Heart right ventricle (tissue), 16 donors: Measurements from ENCODE around the gene AIG1. TPM values are rescaled to one million over a fixed set of nuclear protein-coding genes. Genes with fewer than 3 reads are reported as not detected.

ENCODE experiments used
- ATAC-seq, 8 donors: fragments of 200-7000 bp; cut with Tn5 transposase; one replicate each; pipeline ENCODE4 v1.9.1; 2020; ENCODE audit warnings: mild to moderate bottlenecking in 8 of 8, moderate library complexity in 8 of 8, moderate number of reproducible peaks in 1 of 8
- DNase-seq, 2 donors: peaks; one replicate each; pipeline ENCODE4 v3.0.0-alpha.2; 2020
- H3K27ac ChIP-seq, 10 donors: fragments of 200-600 bp; sonication (generic) in 2 of 10; one replicate each; pipeline versions ENCODE4 v1.5.0 to v1.8.0; 2020 to 2022; ENCODE audit warnings: mild to moderate bottlenecking in 3 of 10
- H3K27me3 ChIP-seq, 7 donors: fragments of 200-600 bp; one replicate each; pipeline ENCODE4 v1.8.0; 2021 to 2022; ENCODE audit warnings: mild to moderate bottlenecking in 2 of 7
- H3K36me3 ChIP-seq, 9 donors: fragments of 200-600 bp; sonication (generic) in 1 of 9; one replicate each; pipeline versions ENCODE4 v1.5.0 to v1.8.0; 2020 to 2022; ENCODE audit warnings: mild to moderate bottlenecking in 2 of 9
- H3K4me1 ChIP-seq, 9 donors: fragments of 200-600 bp; sonication (generic) in 1 of 9; one replicate each; pipeline versions ENCODE4 v1.5.0 to v1.8.0; 2020 to 2022; ENCODE audit warnings: mild to moderate bottlenecking in 4 of 9
- H3K4me3 ChIP-seq, 10 donors: fragments of 200-600 bp; sonication (generic) in 2 of 10; one replicate each; pipeline versions ENCODE4 v1.5.0 to v1.8.0; 2020 to 2022; ENCODE audit warnings: mild to moderate bottlenecking in 7 of 10, moderate library complexity in 2 of 10
- H3K9me3 ChIP-seq, 11 donors: fragments of 200-600 bp in 10 of 11; sonication (generic) in 2 of 11; one replicate each; pipeline versions ENCODE4 v1.5.0 to v1.8.0; 2013 to 2022; ENCODE audit warnings: mild to moderate bottlenecking in 2 of 11, control low read depth in 1 of 11, moderate library complexity in 1 of 11
- CTCF ChIP-seq, 9 donors: fragments of 200-600 bp; sonication (generic) in 2 of 9; IDR thresholded peaks; one replicate each; pipeline versions ENCODE4 v1.5.0 to v1.8.0; 2021 to 2022; ENCODE audit warnings: antibody characterized with exemption in 9 of 9, mild to moderate bottlenecking in 5 of 9, moderate library complexity in 1 of 9
- WGBS, 2 donors: extraction: QIAGEN DNeasy Blood & Tissue Kit; methylation state at CpG; one replicate each; pipeline ENCODE4 v1.1.7; 2013; ENCODE audit warnings: inconsistent platforms in 1 of 2; 5-methylcytosine and 5-hydroxymethylcytosine counted together
- intact Hi-C, 10 donors: fragments of 100-400 bp; cut with DNase I; formaldehyde crosslinking; loops; one replicate each; pipeline versions ENCODE4 v1.11.1 to v1.14.2; 2022
- polyA plus RNA-seq, 2 donors: library from polyadenylated mRNA; stranded (reverse); fragments of 200-250 nt; gene quantifications; one replicate each; pipeline ENCODE4 v1.2.3, GENCODE V29; 2013
- total RNA-seq, 10 donors: library from RNA; stranded (reverse); fragmentation: NEBNext Ultra II Directional in 3 of 10; extraction: Animal tissue kit (Norgen Biotek cat#: 25700) in 3 of 10; gene quantifications; one replicate each; pipeline versions ENCODE4 v1.2.1 to v1.2.4, GENCODE V29; 2021 to 2023
- donor health status: Arrhythmogenic right ventricular cardiomyopathy.
- donor health status: ischemic (EF 13 %, LVEDD 7.1; RV severe dilation, severe dysfunction).
- donor health status: healthy with polysubstance abuse.
- donor health status: DM: no; HTN: yes; CAD: no.
- donor health status: DM: no; HTN: no; CAD: no.
- donor health status: ischemic (EF 25% LVEDD 6.9; RV normal size, moderate dysfunction).
- donor health status: ischemic (EF 25% LVEDD 5.7; RV mildly dilated, moderate dysfunction).
- donor health status: healthy.
- donor health status: DM: yes; HTN: yes; CAD: no.
- donor health status: Ischemic cardiomyopathy.
- donor health status: ischemic (EF 35%, LVEDD 5.7; RV mildly dilated, moderate dysfunction).
- donor health status: nonischemic (EF 11% LVEDD 7.7; RV severe dilation, severe dysfunction).
- donor health status: DM: yes; HTN: yes; CAD: no.
- donor health status: PGD.
- donor health status: ischemic (EF 29% LVEDD 5.4; RV normal size, mild dysfunction).
- donor health status: nonischemic (EF 23%, LVEDD 6.1; RV moderate dilation, normal function).

The AIG1 gene
- total and polyA plus RNA-seq, 12 donors: 17.4 to 83.2 (median 66.2) TPM

DNA sequence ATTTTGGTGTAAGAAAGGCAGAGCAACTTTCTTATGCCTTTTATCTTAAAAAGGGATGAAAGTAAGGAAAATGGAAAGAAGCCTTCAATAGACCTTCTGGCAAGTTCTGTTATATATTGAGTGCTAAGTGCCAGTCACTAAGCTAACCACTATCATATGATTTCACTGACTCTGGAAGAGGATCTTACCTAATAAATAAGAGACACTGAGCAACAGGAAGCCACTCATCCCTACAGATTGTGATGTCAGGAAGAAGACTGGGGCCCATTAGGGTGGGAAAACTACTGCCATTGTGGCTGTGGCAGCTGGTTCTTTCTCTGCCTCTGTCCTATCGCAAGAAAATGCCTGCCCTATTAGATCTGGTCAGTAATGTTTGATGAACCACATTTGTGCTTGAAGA lies 89.6 kb downstream of the AIG1 start:
- 93 to 96% methylated on average over 1 of the region's 1 CpG for WGBS, 2 donors
- no peak overlapping the region for H3K4me3 ChIP-seq
- intact Hi-C loops: no loop called here
- H3K9me3 ChIP-seq: no peaks in the 10 kb centered on the region
- ATAC-seq (no peak), DNase-seq (no peak)
- no peak overlapping the region for H3K27ac ChIP-seq
- no peaks in the 10 kb centered on the region for H3K27me3 ChIP-seq
- no peak for TF ChIP-seq CTCF (IDR thresholded peaks at IDR 0.05)
- H3K4me1 ChIP-seq: no peaks in the 10 kb centered on the region
- H3K36me3 ChIP-seq: no peaks in the 10 kb centered on the region

DNA sequence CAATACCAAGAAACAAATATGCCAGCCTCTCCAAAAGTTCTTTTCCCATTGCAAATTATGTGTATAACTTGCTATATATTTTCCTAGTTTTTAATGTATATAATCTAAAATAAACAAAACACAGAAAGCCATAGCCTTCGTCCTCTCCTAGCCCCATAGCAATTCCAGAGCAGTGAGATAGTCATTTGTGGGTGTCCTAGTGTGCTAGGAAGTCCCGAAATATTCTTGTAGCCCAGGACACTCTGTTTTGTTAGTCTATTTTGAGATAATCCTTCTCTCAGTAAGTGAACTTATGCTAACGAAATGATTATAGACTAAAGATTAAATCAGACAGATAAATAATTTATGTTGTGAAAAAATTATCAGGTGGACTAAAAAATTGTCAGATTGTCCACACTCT lies 90.7 kb downstream of the AIG1 start:
- peak in 1 of 8 donors; percentile 65 for ATAC-seq
- intact Hi-C loops: no loop called here

GRCh38 chr6:143155681-143156080 lies 95.0 kb downstream of the AIG1 start:
- Histone ChIP-seq H3K27me3 (no peaks in the 10 kb centered on the region), H3K9me3 (no peaks in the 10 kb centered on the region), H3K4me3 (no peak overlapping the region), H3K4me1 (peaks cover 0 to 40% (median 17%) of the 10 kb centered on the region in 9 donors), H3K27ac (no peak overlapping the region), H3K36me3 (no peaks in the 10 kb centered on the region)
- intact Hi-C loops: no loop called here
- no peak for TF ChIP-seq CTCF (IDR thresholded peaks at IDR 0.05)
- no peak for ATAC-seq
- WGBS, 2 donors: 94 to 98% methylated on average over 1 of the region's 1 CpG
- no peak for DNase-seq

More for the DNA sequence above, 90.7 kb downstream of the AIG1 start:
- H3K27me3 ChIP-seq: no peaks in the 10 kb centered on the region
- WGBS, 2 donors: 68 to 74% methylated on average over 3 of the region's 3 CpGs
- H3K4me3 ChIP-seq: no peak overlapping the region
- TF ChIP-seq CTCF (IDR thresholded peaks at IDR 0.05): no peak
- H3K4me1 ChIP-seq: peaks cover 0 to 2% (median 0%) of the 10 kb centered on the region in 9 donors
- DNase-seq: no peak
- H3K27ac ChIP-seq: no peak overlapping the region
- H3K36me3 ChIP-seq: no peaks in the 10 kb centered on the region
- H3K9me3 ChIP-seq: no peaks in the 10 kb centered on the region

GRCh38 chr6:143157131-143157530 lies 96.4 kb downstream of the AIG1 start:
- no peak for DNase-seq
- TF ChIP-seq CTCF (IDR thresholded peaks at IDR 0.05): no peak

More at GRCh38 chr6:143157131-143157530, 96.4 kb downstream of the AIG1 start:
- H3K4me3 ChIP-seq: no peak overlapping the region
- ATAC-seq: no peak
- peaks cover 0 to 42% (median 17%) of the 10 kb centered on the region in 9 donors for H3K4me1 ChIP-seq
- H3K36me3 ChIP-seq: no peaks in the 10 kb centered on the region
- WGBS, 2 donors: 76 to 97% methylated on average over 2 of the region's 2 CpGs
- H3K9me3 ChIP-seq: no peaks in the 10 kb centered on the region
- intact Hi-C loops: no loop called here
- no peaks in the 10 kb centered on the region for H3K27me3 ChIP-seq
- no peak overlapping the region for H3K27ac ChIP-seq
